IPS-20b (cell line): Measurements from ENCODE around the gene ZBTB39.
"Not testable (repeated sequence)": the region's sequence is repeated elsewhere in the genome, so short reads cannot be mapped to it uniquely, and the experiment has no call there.

Experiments used
- H3K27ac ChIP-seq: one replicate; pipeline ENCODE4 v1.5.1; 2013; ENCODE audit warnings: low read length
- H3K27me3 ChIP-seq: 2 replicates; pipeline ENCODE4 v1.6.1; 2013; ENCODE audit warnings: mild to moderate bottlenecking, low read length, inconsistent platforms; ENCODE audit not compliant: insufficient read depth
- H3K36me3 ChIP-seq: 2 replicates; pipeline ENCODE4 v1.6.1; 2013; ENCODE audit warnings: low read depth, mild to moderate bottlenecking, inconsistent platforms, low read length, moderate library complexity; ENCODE audit not compliant: insufficient read depth
- H3K4me1 ChIP-seq: 2 replicates; pipeline ENCODE4 v1.6.1; 2013; ENCODE audit warnings: mild to moderate bottlenecking, control low read depth, inconsistent platforms, low read length, moderate library complexity; ENCODE audit not compliant: insufficient read depth
- H3K4me3 ChIP-seq: 2 replicates; pipeline ENCODE4 v1.5.1; 2013; ENCODE audit warnings: mild to moderate bottlenecking, low read length, inconsistent platforms
- H3K9ac ChIP-seq: 2 replicates; pipeline ENCODE4 v1.6.1; 2013; ENCODE audit warnings: low read depth, mild to moderate bottlenecking, inconsistent platforms, low read length, moderate library complexity
- H3K9me3 ChIP-seq: 2 replicates; pipeline ENCODE4 v1.6.1; 2013; ENCODE audit warnings: mild to moderate bottlenecking, low read depth, low read length, inconsistent platforms; ENCODE audit not compliant: insufficient read depth

ZBTB39 gene, protein sequence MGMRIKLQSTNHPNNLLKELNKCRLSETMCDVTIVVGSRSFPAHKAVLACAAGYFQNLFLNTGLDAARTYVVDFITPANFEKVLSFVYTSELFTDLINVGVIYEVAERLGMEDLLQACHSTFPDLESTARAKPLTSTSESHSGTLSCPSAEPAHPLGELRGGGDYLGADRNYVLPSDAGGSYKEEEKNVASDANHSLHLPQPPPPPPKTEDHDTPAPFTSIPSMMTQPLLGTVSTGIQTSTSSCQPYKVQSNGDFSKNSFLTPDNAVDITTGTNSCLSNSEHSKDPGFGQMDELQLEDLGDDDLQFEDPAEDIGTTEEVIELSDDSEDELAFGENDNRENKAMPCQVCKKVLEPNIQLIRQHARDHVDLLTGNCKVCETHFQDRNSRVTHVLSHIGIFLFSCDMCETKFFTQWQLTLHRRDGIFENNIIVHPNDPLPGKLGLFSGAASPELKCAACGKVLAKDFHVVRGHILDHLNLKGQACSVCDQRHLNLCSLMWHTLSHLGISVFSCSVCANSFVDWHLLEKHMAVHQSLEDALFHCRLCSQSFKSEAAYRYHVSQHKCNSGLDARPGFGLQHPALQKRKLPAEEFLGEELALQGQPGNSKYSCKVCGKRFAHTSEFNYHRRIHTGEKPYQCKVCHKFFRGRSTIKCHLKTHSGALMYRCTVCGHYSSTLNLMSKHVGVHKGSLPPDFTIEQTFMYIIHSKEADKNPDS

GRCh38 chr12:57005980-57006808 is at the start of gene ZBTB39:
ZBTB39 (minus strand) TSS chr12:57006546; CDS start chr12:57004917, 1,629 bp downstream.
- peaks cover 25% of the 10 kb centered on the region; the same call in 1 of the 2 replicates for H3K4me1 ChIP-seq

GRCh38 chr12:57055824-57056223 is 49.5 kb upstream of the ZBTB39 start:
- Histone ChIP-seq H3K9ac (no peak overlapping the region), H3K36me3 (peaks cover 51% of the 10 kb centered on the region), H3K9me3 (0 out of 2 replicates have a peak, but pooled peaks cover 2% of the 10 kb centered on the region), H3K27me3 (no peaks in the 10 kb centered on the region), H3K27ac (no peak overlapping the region), H3K4me3 (no peak overlapping the region), H3K4me1 (no peaks in the 10 kb centered on the region)

More at GRCh38 chr12:57005980-57006808, at the start of gene ZBTB39:
- no peaks in the 10 kb centered on the region for H3K9me3 ChIP-seq
- no peaks in the 10 kb centered on the region for H3K27me3 ChIP-seq
- peaks cover 37% of the 10 kb centered on the region for H3K36me3 ChIP-seq
- peak within 1 kb of the TSS; percentile 93 for H3K4me3 ChIP-seq
- peak within 1 kb of the TSS; percentile 37 for H3K27ac ChIP-seq
- H3K9ac ChIP-seq, result peak within 1 kb of the TSS; percentile 95

DNA sequence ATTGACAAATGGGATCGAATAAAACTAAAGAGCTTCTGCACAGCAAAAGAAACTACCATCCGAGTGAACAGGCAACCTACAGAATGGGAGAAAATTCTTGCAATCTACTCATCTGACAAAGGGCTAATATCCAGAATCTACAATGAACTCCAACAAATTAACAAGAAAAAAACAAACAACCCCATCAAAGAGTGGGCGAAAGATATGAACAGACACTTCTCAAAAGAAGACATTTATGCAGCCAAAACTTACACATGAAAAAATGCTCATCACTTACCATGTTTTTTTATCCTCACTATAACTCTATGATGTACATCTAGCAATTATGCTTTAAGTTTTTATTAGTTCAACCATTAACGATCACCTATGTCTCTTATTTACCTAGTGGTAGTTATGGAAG is 47.6 kb upstream of the ZBTB39 start:
- not testable (repeated sequence) for H3K9me3 ChIP-seq, H3K9ac ChIP-seq, H3K27ac ChIP-seq, H3K4me3 ChIP-seq, H3K4me1 ChIP-seq, H3K27me3 ChIP-seq
- peaks cover 32% of the 10 kb centered on the region for H3K36me3 ChIP-seq

DNA sequence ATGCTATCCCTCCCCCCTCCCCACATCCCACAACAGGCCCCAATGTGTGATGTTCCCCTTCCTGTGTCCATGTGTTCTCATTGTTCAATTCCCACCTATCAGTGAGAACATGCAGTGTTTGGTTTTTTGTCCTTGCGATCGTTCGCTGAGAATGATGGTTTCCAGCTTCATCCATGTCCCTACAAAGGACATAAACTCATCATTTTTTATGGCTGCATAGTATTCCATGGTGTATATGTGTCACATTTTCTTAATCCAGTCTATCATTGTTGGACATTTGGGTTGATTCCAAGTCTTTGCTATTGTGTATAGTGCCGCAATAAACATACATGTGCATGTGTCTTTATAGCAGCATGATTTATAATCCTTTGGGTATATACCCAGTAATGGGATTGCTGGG is 46.8 kb upstream of the ZBTB39 start:
- not testable (repeated sequence) for H3K4me1 ChIP-seq, H3K27ac ChIP-seq, H3K4me3 ChIP-seq, H3K27me3 ChIP-seq, H3K9ac ChIP-seq, H3K9me3 ChIP-seq
- peaks cover 25% of the 10 kb centered on the region for H3K36me3 ChIP-seq

GRCh38 chr12:57051011-57051410 is 44.7 kb upstream of the ZBTB39 start:
- Histone ChIP-seq H3K36me3 (peaks cover 4% of the 10 kb centered on the region; the same call in 1 of the 2 replicates), H3K27me3 (no peaks in the 10 kb centered on the region; the same call in 1 of the 2 replicates), H3K27ac (no peak overlapping the region), H3K4me1 (no peaks in the 10 kb centered on the region), H3K4me3 (no peak overlapping the region), H3K9ac (no peak overlapping the region), H3K9me3 (0 out of 2 replicates have a peak, but pooled peaks cover 2% of the 10 kb centered on the region)

- no peak within 1 kb of the TSS for H3K9ac ChIP-seq
- H3K27me3 ChIP-seq, result no peaks in the 10 kb centered on the region; the same call in 1 of the 2 replicates
- H3K27ac ChIP-seq, result no peak within 1 kb of the TSS
- H3K9me3 ChIP-seq, result 0 out of 2 replicates have a peak, but pooled peaks cover 2% of the 10 kb centered on the region
- H3K36me3 ChIP-seq, result no peaks in the 10 kb centered on the region
- H3K4me3 ChIP-seq, result no peak within 1 kb of the TSS
- no peaks in the 10 kb centered on the region for H3K4me1 ChIP-seq
Observed at GRCh38 chr12:57049890-57050289, 43.5 kb upstream of the ZBTB39 start, which contains the start of gene MYO1A. MYO1A (minus strand) TSS chr12:57050129; CDS start chr12:57048323, 1,806 bp downstream.

DNA sequence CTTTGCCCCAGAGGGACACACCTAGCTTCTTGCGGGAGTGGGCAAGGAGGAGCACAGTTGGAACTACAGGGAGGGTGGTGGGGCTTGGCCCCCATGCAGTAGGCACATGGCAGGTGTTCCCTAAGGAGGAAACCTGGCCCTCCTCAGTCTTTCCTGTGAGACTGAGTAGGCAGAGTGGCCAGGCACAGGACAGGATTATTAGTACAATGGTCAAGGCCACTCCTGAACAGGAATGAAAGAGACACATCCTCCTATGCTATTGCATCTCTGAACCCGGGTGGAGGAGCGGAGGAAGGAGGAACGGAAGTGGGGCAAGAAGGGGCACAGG is 42.7 kb upstream of the ZBTB39 start:
- Histone ChIP-seq H3K9ac (no peak overlapping the region), H3K36me3 (no peaks in the 10 kb centered on the region), H3K4me3 (no peak overlapping the region), H3K9me3 (no peaks in the 10 kb centered on the region), H3K27ac (no peak overlapping the region), H3K4me1 (no peaks in the 10 kb centered on the region), H3K27me3 (no peaks in the 10 kb centered on the region; the same call in 1 of the 2 replicates)

DNA sequence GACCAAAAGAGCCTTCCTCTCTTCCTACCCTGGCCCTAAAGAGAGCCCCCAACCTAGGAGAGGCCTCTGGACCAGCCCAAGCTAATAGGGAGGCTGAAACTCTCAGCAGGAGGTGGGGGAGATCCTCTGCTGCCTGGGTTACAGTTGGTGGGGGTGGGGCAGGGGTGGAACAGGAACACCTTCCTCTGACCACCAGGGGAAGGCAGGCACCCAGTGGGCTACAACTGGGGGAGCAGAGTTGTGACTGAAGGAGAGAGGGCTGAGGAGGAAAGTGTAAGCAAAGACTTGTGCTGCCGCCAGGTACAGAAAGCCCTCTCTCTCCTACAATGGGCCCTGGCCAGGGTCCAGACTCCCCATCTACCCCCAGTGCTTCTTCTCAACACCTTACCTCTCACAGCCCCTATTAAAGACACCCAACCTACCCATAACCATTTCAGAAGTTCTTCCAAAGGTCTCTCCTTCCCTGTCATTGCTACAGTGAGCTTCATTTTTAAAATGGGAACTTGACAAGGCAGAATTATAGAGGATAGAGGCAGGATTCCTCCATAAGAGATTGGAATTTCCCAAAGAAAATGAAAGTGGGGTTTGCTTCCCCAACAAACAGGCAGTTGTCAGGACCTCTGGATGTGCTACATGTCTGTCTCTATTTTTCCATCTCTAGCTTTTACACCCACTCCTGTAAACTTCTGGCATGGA is 42.2 kb upstream of the ZBTB39 start:
- Histone ChIP-seq H3K27ac (no peak overlapping the region), H3K36me3 (no peaks in the 10 kb centered on the region), H3K4me1 (no peaks in the 10 kb centered on the region), H3K9me3 (no peaks in the 10 kb centered on the region), H3K9ac (no peak overlapping the region), H3K27me3 (no peaks in the 10 kb centered on the region; the same call in 1 of the 2 replicates), H3K4me3 (no peak overlapping the region)

GRCh38 chr12:57047981-57048380 is 41.6 kb upstream of the ZBTB39 start:
- Histone ChIP-seq H3K4me3 (no peak overlapping the region), H3K27ac (no peak overlapping the region), H3K36me3 (no peaks in the 10 kb centered on the region), H3K27me3 (no peaks in the 10 kb centered on the region; the same call in 1 of the 2 replicates), H3K4me1 (no peaks in the 10 kb centered on the region), H3K9ac (no peak overlapping the region), H3K9me3 (no peaks in the 10 kb centered on the region)

DNA sequence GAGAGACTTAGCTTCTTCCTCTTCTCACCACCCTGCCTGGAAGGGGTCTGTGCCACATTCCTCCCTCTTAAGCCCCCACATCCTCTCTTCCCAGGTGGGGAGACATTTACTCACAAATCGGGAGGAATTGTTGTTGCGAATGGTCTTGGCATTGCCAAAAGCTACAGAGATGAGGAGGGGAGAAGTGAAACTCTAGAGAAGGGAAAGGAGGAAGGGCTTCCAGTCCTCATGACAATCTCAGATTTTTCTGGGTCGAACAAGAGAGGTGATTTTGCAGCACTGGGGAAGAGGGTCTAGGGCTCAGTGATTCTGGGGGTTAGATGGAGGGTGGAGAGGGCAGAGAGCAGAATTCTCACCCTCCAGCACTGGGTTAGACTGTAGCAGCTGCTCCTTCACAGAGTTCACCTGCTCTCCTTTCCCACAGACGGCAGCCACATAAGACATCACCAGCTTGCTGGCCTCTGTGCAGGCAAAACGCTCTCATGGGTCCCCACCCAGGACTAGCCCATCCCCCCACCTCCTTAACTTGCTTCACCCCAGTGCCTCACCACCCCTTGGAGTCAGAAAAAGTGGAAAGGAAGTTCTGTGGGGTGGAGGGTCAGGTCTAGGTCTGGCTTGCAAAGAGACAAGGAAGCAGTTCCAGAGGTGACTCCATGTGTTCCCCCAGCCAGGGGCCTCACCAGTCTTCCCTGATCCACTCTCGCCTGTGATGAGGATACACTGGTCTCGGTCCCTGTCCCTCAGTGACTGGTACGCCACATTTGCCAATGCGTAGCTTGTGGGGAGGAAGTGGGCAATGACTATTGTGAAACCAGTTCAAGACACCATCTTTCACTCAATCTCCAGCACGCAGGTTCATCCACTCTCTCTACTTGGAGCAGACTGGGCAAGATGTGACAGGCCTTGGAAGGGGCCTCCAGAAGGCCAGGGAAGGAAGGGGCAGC is 40.9 kb upstream of the ZBTB39 start:
- no peak overlapping the region for H3K9ac ChIP-seq
- no peaks in the 10 kb centered on the region; the same call in 1 of the 2 replicates for H3K27me3 ChIP-seq
- no peaks in the 10 kb centered on the region for H3K9me3 ChIP-seq
- no peak overlapping the region for H3K4me3 ChIP-seq
- H3K4me1 ChIP-seq, result no peaks in the 10 kb centered on the region
- no peaks in the 10 kb centered on the region for H3K36me3 ChIP-seq
- no peak overlapping the region for H3K27ac ChIP-seq
